GM19467 (cell line): ENCODE measurements around the gene CCL23.

ENCODE experiments used
- ATAC-seq: cut with Tn5 transposase; IDR thresholded peaks from one replicate; pipeline ENCODE4 v1.9.1; 2021; ENCODE audit warnings: mild to moderate bottlenecking, moderate library complexity; ENCODE audit not compliant: unreplicated experiment

CCL23 gene

GRCh38 chr17:35972066-35972465, 45.7 kb downstream of the CCL23 start:
- no peak for ATAC-seq

GRCh38 chr17:35969558-35970380, 48.0 kb downstream of the CCL23 start:
- ATAC-seq, result no peak

GRCh38 chr17:35968520-35969054, 49.2 kb downstream of the CCL23 start:
- no peak for ATAC-seq

GRCh38 chr17:35965272-35965671, 52.5 kb downstream of the CCL23 start:
- ATAC-seq, result no peak

- no peak for ATAC-seq
Measured at GRCh38 chr17:35963663-35964062, 54.1 kb downstream of the CCL23 start.
